SK-N-SH treated with all-trans-retinoic acid at 6 μM for 48 hours (cell line): Measurements from ENCODE around the gene MGAT5B.

Experiments used
- ATAC-seq: fragments of 200-7000 bp; cut with Tn5 transposase; 3 replicates; pipeline ENCODE4 v1.9.1; 2020; ENCODE audit warnings: mild to moderate bottlenecking, moderate library complexity
- BACH2 ChIP-seq: fragments of 250-450 bp; sonication (Bioruptor Pico); IDR thresholded peaks from 2 replicates; pipeline ENCODE4 v1.9.0; 2021; ENCODE audit warnings: mild to moderate bottlenecking, borderline replicate concordance
- CREB5 ChIP-seq: fragments of 250-450 bp; sonication (Bioruptor Pico); IDR thresholded peaks from 2 replicates; pipeline ENCODE4 v1.5.1; 2020; ENCODE audit warnings: low read depth, mild to moderate bottlenecking, moderate library complexity
- CSDC2 ChIP-seq: fragments of 250-450 bp; sonication (Bioruptor Pico); IDR thresholded peaks from 2 replicates; pipeline ENCODE4 v1.5.0; 2020; ENCODE audit warnings: mild to moderate bottlenecking, moderate library complexity
- CSRNP3 ChIP-seq: fragments of 250-450 bp; sonication (Bioruptor Pico); IDR thresholded peaks from 2 replicates; pipeline ENCODE4 v1.5.1; 2021; ENCODE audit warnings: mild to moderate bottlenecking, moderate library complexity
- ESRRG ChIP-seq: fragments of 250-450 bp; sonication (Bioruptor Pico); IDR thresholded peaks from 2 replicates; pipeline ENCODE4 v1.6.1; 2021; ENCODE audit warnings: mild to moderate bottlenecking
- ISL1 ChIP-seq: fragments of 250-450 bp; sonication (Bioruptor Pico); IDR thresholded peaks from 2 replicates; pipeline ENCODE4 v2.1.2; 2022; ENCODE audit warnings: mild to moderate bottlenecking, moderate library complexity
- PATZ1 ChIP-seq: fragments of 250-450 bp; sonication (Bioruptor Pico); IDR thresholded peaks from 2 replicates; pipeline ENCODE4 v1.8.0; 2020; ENCODE audit warnings: mild to moderate bottlenecking, moderate library complexity, borderline replicate concordance
- PPARA ChIP-seq: fragments of 250-450 bp; sonication (Bioruptor Pico); IDR thresholded peaks from 2 replicates; pipeline ENCODE4 v1.5.0; 2020; ENCODE audit warnings: mild to moderate bottlenecking, borderline replicate concordance
- RARB ChIP-seq: fragments of 250-450 bp; sonication (Bioruptor Pico); IDR thresholded peaks from 2 replicates; pipeline ENCODE4 v1.8.0; 2021; ENCODE audit warnings: mild to moderate bottlenecking, moderate library complexity
- SNAI2 ChIP-seq: fragments of 250-450 bp; sonication (Bioruptor Pico); IDR thresholded peaks from 2 replicates; pipeline ENCODE4 v1.5.0; 2020; ENCODE audit warnings: mild to moderate bottlenecking, moderate library complexity
- TCF4 ChIP-seq: fragments of 250-450 bp; sonication (Bioruptor Pico); IDR thresholded peaks from 2 replicates; pipeline ENCODE4 v1.8.0; 2021; ENCODE audit warnings: mild to moderate bottlenecking, moderate library complexity, borderline replicate concordance
- TOX ChIP-seq: fragments of 250-450 bp; sonication (Bioruptor Pico); IDR thresholded peaks from 2 replicates; pipeline ENCODE4 v1.8.0; 2021; ENCODE audit warnings: mild to moderate bottlenecking, moderate library complexity, borderline replicate concordance
- TSHZ2 ChIP-seq: fragments of 250-450 bp; sonication (Bioruptor Pico); IDR thresholded peaks from 2 replicates; pipeline ENCODE4 v1.5.0; 2020; ENCODE audit warnings: mild to moderate bottlenecking, moderate library complexity
- ZC3H10 ChIP-seq: fragments of 250-450 bp; sonication (Bioruptor Pico); IDR thresholded peaks from 2 replicates; pipeline ENCODE4 v1.5.1; 2021; ENCODE audit warnings: mild to moderate bottlenecking, moderate library complexity
- ZFP3 ChIP-seq: fragments of 250-450 bp; sonication (Bioruptor Pico); IDR thresholded peaks from 2 replicates; pipeline ENCODE4 v1.5.0; 2020; ENCODE audit warnings: mild to moderate bottlenecking, moderate library complexity
- ZFP30 ChIP-seq: fragments of 450-650 bp; formaldehyde crosslinking; IDR thresholded peaks from 2 replicates; pipeline ENCODE4 v1.5.0; 2022; ENCODE audit warnings: mild to moderate bottlenecking, moderate library complexity
- ZNF565 ChIP-seq: fragments of 450-650 bp; formaldehyde crosslinking; conservative IDR thresholded peaks from 2 replicates; pipeline ENCODE4 v1.5.0; 2020; ENCODE audit warnings: low read depth, mild to moderate bottlenecking, moderate library complexity
- ZNF70 ChIP-seq: fragments of 450-650 bp; formaldehyde crosslinking; IDR thresholded peaks from 2 replicates; pipeline ENCODE4 v1.5.0; 2020; ENCODE audit warnings: mild to moderate bottlenecking, moderate library complexity
- ZNF8 ChIP-seq: fragments of 450-650 bp; formaldehyde crosslinking; IDR thresholded peaks from 2 replicates; pipeline ENCODE4 v1.5.0; 2020; ENCODE audit warnings: mild to moderate bottlenecking, moderate library complexity

Gene MGAT5B

GRCh38 chr17:76953066-76953465 is 84.9 kb downstream of the MGAT5B start (continued):
- TF ChIP-seq CSDC2 = no peak
- TF ChIP-seq ZFP30 (CRISPR knock-in tag) = no peak
- TF ChIP-seq TSHZ2 (CRISPR knock-in tag) = no peak

GRCh38 chr17:76953946-76954345 is 85.7 kb downstream of the MGAT5B start:
- ATAC-seq = no peak
- no peak for TF ChIP-seq TSHZ2 (CRISPR knock-in tag)
- no peak for TF ChIP-seq PPARA (CRISPR knock-in tag)
- no peak for TF ChIP-seq ZNF70 (CRISPR knock-in tag)
- TF ChIP-seq TCF4 = no peak
- no peak for TF ChIP-seq CSRNP3 (CRISPR knock-in tag)
- TF ChIP-seq CREB5 (CRISPR knock-in tag) = no peak
- no peak for TF ChIP-seq ISL1 (CRISPR knock-in tag)
- no peak for TF ChIP-seq ZNF565 (CRISPR knock-in tag)
- TF ChIP-seq ZNF8 = no peak
- no peak for TF ChIP-seq BACH2 (CRISPR knock-in tag)
- no peak for TF ChIP-seq CSDC2
- TF ChIP-seq ZC3H10 = no peak
- TF ChIP-seq ZFP30 (CRISPR knock-in tag) = no peak
- TF ChIP-seq ESRRG = no peak

- TF ChIP-seq PPARA (CRISPR knock-in tag) = no peak
- no peak for ATAC-seq
Observed at GRCh38 chr17:76955191-76955590, 87.0 kb downstream of the MGAT5B start.

- no peak for ATAC-seq
- TF ChIP-seq ZFP3 = no peak
- no peak for TF ChIP-seq CSRNP3 (CRISPR knock-in tag)
- no peak for TF ChIP-seq TOX (CRISPR knock-in tag)
- no peak for TF ChIP-seq ZC3H10
- no peak for TF ChIP-seq TCF4
- no peak for TF ChIP-seq ZNF565 (CRISPR knock-in tag)
- TF ChIP-seq ISL1 (CRISPR knock-in tag) = no peak
- no peak for TF ChIP-seq ZNF8
- no peak for TF ChIP-seq ESRRG
- TF ChIP-seq SNAI2 (CRISPR knock-in tag) = no peak
- no peak for TF ChIP-seq RARB
- TF ChIP-seq PATZ1 (CRISPR knock-in tag) = no peak
- no peak for TF ChIP-seq BACH2 (CRISPR knock-in tag)
- no peak for TF ChIP-seq TSHZ2 (CRISPR knock-in tag)
Observed at GRCh38 chr17:76956846-76957540, 88.8 kb downstream of the MGAT5B start.
